GM12891 (cell line): ENCODE results near the gene METTL14.

Experiments
- POLR2A ChIP-seq: IDR thresholded peaks from 2 replicates; pipeline ENCODE4 v1.6.1; 2011; ENCODE audit warnings: low read depth, low read length, control low read depth
- POLR2AphosphoS5 ChIP-seq: IDR thresholded peaks from 2 replicates; pipeline ENCODE4 v1.6.1; 2011; ENCODE audit warnings: low read depth, low read length, control low read depth
- SPI1 ChIP-seq: IDR thresholded peaks from 2 replicates; pipeline ENCODE4 v1.6.1; 2011; ENCODE audit warnings: low read depth, low read length, control low read depth
- TAF1 ChIP-seq: IDR thresholded peaks from 2 replicates; pipeline ENCODE4 v1.6.1; 2011; ENCODE audit warnings: low read depth, low read length, control low read depth

GRCh38 chr4:118714682-118715081, 29.5 kb downstream of the METTL14 start:
- TF ChIP-seq POLR2A (no peak), POLR2AphosphoS5 (no peak), TAF1 (no peak), SPI1 (no peak)
